MG63 (cell line): ENCODE results near the gene EIF2B4. TPM values are rescaled to one million over a fixed set of nuclear protein-coding genes. Genes with fewer than 3 reads are reported as not detected.
A peak's percentile ranks its signal among the peaks of the same experiment; 100 is the strongest.
"Not testable (repeated sequence)": the region's sequence is repeated elsewhere in the genome, so short reads cannot be mapped to it uniquely, and the experiment has no call there.

ENCODE experiments used
- DNase-seq: peaks from one replicate; pipeline ENCODE4 v3.0.0-alpha.2; 2020
- H3K27me3 ChIP-seq: fragments of 250-450 bp; sonication (Bioruptor Pico); 2 replicates; pipeline ENCODE4 v1.5.1; 2020; ENCODE audit warnings: mild to moderate bottlenecking, moderate library complexity
- H3K36me3 ChIP-seq: fragments of 250-450 bp; sonication (Bioruptor Pico); 2 replicates; pipeline ENCODE4 v1.5.1; 2020; ENCODE audit warnings: mild to moderate bottlenecking, moderate library complexity
- H3K4me3 ChIP-seq: fragments of 250-450 bp; sonication (Bioruptor Pico); 2 replicates; pipeline ENCODE4 v1.5.1; 2020; ENCODE audit warnings: mild to moderate bottlenecking, moderate library complexity
- H3K9me3 ChIP-seq: fragments of 250-450 bp; sonication (Bioruptor Pico); 2 replicates; pipeline ENCODE4 v1.5.1; 2020; ENCODE audit warnings: mild to moderate bottlenecking, moderate library complexity
- total RNA-seq: library from RNA; depleted of rRNA; stranded (reverse); fragments of >200 nt; shearing (Covaris generic); gene quantifications from 2 replicates; pipeline ENCODE4 v1.2.3, GENCODE V29; 2014; ENCODE audit warnings: low replicate concordance

EIF2B4 gene
- total RNA-seq, 1 experiment from 2014 or later: 48.0 TPM

GRCh38 chr2:27356382-27357181 lies 13.6 kb downstream of the EIF2B4 start, which contains the start of gene GTF3C2:
Gene GTF3C2, minus strand, starts transcription at chr2:27356764. Its CDS starts 13,210 bp downstream, at chr2:27343554.
- H3K4me3 ChIP-seq: peak within 1 kb of the TSS; percentile 75
- DNase-seq: peak; percentile 95
- H3K27me3 ChIP-seq: no peaks in the 10 kb centered on the region
- H3K9me3 ChIP-seq: no peaks in the 10 kb centered on the region
- peaks cover 13% of the 10 kb centered on the region for H3K36me3 ChIP-seq

GRCh38 chr2:27356056-27356381 lies 14.1 kb downstream of the EIF2B4 start:
- Histone ChIP-seq H3K27me3 (no peaks in the 10 kb centered on the region), H3K36me3 (peaks cover 13% of the 10 kb centered on the region), H3K9me3 (no peaks in the 10 kb centered on the region), H3K4me3 (peak overlapping the region; percentile 75)
- peak; percentile 59 for DNase-seq

DNA sequence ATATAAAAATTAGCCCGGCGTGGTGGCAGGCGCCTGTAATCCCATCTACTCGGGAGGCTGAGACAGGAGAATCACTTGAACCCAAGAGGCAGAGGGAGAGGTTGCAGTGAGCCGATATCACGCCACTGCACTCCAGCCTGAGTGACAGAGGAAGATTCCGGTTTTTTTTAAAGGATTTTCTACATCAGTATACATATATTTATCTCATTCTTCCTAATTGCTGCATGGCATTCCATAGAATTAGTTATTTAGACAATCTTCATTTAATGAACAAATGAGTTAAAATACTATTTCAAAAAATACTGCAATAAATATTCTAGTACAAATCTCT lies 15.6 kb downstream of the EIF2B4 start:
- Histone ChIP-seq H3K4me3 (no peak overlapping the region; the same call in 1 of the 2 replicates), H3K27me3 (no peaks in the 10 kb centered on the region), H3K36me3 (peaks cover 16% of the 10 kb centered on the region), H3K9me3 (no peaks in the 10 kb centered on the region)
- DNase-seq: no peak

DNA sequence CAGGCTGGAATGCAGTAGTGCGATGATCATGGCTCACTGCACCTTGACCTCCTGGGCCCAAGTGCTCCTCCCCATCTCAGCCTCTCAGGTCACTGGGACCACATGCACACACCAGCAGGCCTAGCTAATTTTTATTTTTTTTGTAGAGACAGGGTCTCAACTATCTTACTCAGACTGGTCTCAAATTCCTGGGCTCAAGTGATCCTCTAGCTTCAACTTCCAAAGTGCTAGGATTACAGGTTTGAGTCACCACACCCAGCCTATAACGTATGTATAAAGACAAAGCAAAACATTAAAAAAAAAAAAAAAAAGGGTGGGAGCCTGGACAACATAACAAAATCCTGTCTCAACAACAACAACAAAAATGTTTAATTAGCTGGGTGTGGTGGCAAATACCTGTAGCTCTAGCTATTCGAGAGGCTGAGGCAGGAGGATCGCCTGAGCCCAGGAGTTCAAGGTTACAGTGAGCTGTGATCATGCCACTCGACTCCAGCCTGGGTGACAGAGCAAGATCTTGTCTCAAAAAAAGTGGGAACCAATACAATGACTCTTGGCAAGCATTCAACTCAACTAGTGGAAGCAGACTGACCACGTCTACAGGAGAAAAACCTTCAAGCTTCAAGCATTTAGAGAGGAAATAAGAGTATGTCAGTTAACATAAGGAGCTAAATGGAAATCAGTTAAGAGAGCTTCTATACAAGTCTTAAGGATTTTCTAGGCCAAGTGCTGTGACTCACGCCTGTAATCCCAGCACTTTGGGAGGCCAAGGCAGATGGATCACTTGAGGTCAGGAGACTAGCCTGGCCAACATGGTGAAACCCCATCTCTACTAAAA lies 16.2 kb downstream of the EIF2B4 start:
- H3K36me3 ChIP-seq: peaks cover 16% of the 10 kb centered on the region
- no peaks in the 10 kb centered on the region for H3K27me3 ChIP-seq
- no peaks in the 10 kb centered on the region for H3K9me3 ChIP-seq
- peak; percentile 75 for DNase-seq
- H3K4me3 ChIP-seq: no peak overlapping the region; the same call in 1 of the 2 replicates

DNA sequence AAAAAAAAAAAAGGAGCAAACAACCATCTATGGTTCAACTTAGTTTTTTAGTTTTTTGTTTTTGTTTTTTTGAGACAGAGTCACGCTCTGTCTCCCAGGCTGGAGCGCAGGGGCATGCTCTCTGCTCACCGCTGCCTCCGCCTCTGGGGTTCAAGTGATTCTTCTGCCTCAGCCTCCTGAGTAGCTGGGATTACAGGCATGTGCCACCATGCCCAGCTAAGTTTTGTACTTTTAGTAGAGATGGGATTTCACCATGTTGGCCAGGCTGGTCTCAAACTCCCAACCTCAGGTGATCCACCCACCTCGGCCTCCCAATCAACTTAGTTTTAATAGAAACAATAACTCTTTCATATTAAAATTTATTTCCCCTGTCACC lies 16.8 kb downstream of the EIF2B4 start:
- H3K9me3 ChIP-seq, DNase-seq, H3K4me3 ChIP-seq, H3K27me3 ChIP-seq: not testable (repeated sequence)
- H3K36me3 ChIP-seq: peaks cover 14% of the 10 kb centered on the region

DNA sequence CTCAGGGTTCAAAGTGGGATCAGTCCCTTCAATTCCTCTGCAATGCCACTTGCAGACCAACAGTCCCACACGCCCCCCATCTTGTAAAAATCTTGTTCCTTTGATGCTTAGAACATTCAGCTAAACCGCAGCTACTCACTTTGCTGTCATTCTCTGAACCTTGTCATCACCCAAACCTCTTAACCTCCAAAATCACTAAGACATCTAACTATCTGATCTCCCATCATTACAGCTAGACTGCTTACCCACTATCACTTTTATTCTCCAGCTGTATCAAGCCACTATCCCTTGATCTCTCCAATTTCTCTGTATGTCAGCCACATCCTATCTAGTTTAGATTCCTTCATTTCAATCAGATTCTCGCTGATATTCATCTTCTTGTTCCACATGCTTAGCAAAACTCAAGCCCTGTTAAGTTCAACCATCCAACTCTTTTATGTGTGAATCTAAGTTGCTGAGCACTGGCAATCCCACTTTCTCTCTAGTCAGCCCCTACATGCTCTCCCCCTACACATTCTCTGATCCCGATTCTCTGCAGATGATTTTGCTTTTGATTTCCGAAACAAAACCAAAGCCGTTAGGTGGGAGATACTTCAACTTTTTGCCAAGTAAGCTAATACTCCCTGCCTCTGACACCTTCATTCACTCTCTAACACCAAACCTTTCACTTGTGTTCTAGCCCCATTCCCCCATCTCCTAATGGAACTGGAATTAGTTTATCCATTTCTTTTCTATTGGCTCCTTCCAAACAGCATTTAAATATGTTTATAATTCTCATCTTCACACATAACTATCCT lies 18.1 kb downstream of the EIF2B4 start:
- DNase-seq: no peak
- H3K4me3 ChIP-seq: no peak overlapping the region
- no peaks in the 10 kb centered on the region for H3K9me3 ChIP-seq
- peaks cover 12% of the 10 kb centered on the region for H3K36me3 ChIP-seq
- no peaks in the 10 kb centered on the region for H3K27me3 ChIP-seq

GRCh38 chr2:27350106-27350693 lies 19.9 kb downstream of the EIF2B4 start:
- Histone ChIP-seq H3K4me3 (no peak overlapping the region), H3K27me3 (no peaks in the 10 kb centered on the region), H3K36me3 (peaks cover 12% of the 10 kb centered on the region), H3K9me3 (no peaks in the 10 kb centered on the region)
- DNase-seq: no peak

GRCh38 chr2:27347641-27348040 lies 22.5 kb downstream of the EIF2B4 start:
- no peaks in the 10 kb centered on the region for H3K9me3 ChIP-seq
- H3K36me3 ChIP-seq: peaks cover 17% of the 10 kb centered on the region
- no peak for DNase-seq
- no peaks in the 10 kb centered on the region for H3K27me3 ChIP-seq
- no peak overlapping the region for H3K4me3 ChIP-seq

- DNase-seq: no peak
- Histone ChIP-seq H3K36me3 (peaks cover 52% of the 10 kb centered on the region), H3K9me3 (no peaks in the 10 kb centered on the region), H3K4me3 (no peak overlapping the region), H3K27me3 (no peaks in the 10 kb centered on the region)
Observed at GRCh38 chr2:27336173-27336572, 34.0 kb downstream of the EIF2B4 start.

GRCh38 chr2:27335311-27335710 lies 34.8 kb downstream of the EIF2B4 start:
- no peak overlapping the region for H3K4me3 ChIP-seq
- peaks cover 52% of the 10 kb centered on the region for H3K36me3 ChIP-seq
- no peak for DNase-seq
- H3K9me3 ChIP-seq: no peaks in the 10 kb centered on the region
- H3K27me3 ChIP-seq: no peaks in the 10 kb centered on the region

DNA sequence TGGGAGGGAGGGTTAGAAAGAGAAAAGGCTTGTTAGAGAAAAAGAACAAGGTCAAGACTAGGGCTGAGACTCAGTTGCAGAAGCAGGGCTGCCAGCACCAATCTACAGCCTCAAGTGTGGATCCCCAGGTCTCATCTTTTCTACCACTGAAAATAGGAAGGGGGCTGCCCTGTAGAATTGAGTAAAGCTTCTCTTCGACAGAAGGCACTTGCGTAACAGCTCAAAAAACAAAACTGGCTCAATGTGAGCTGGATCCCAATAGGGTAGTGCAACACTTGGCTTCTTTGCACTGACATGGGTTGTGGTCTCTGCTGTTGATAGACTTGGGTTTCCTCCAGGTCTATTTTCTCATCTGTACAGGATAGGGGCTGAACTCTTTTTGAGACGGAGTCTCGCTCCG lies 45.4 kb downstream of the EIF2B4 start:
- Histone ChIP-seq H3K36me3 (peaks cover 34% of the 10 kb centered on the region), H3K4me3 (no peak overlapping the region), H3K9me3 (no peaks in the 10 kb centered on the region), H3K27me3 (no peaks in the 10 kb centered on the region)
- no peak for DNase-seq

- Histone ChIP-seq H3K9me3 (no peaks in the 10 kb centered on the region), H3K27me3 (no peaks in the 10 kb centered on the region), H3K36me3 (peaks cover 24% of the 10 kb centered on the region), H3K4me3 (peak overlapping the region; percentile 85)
- no peak for DNase-seq
Observed at GRCh38 chr2:27323596-27324285, 46.4 kb downstream of the EIF2B4 start.

DNA sequence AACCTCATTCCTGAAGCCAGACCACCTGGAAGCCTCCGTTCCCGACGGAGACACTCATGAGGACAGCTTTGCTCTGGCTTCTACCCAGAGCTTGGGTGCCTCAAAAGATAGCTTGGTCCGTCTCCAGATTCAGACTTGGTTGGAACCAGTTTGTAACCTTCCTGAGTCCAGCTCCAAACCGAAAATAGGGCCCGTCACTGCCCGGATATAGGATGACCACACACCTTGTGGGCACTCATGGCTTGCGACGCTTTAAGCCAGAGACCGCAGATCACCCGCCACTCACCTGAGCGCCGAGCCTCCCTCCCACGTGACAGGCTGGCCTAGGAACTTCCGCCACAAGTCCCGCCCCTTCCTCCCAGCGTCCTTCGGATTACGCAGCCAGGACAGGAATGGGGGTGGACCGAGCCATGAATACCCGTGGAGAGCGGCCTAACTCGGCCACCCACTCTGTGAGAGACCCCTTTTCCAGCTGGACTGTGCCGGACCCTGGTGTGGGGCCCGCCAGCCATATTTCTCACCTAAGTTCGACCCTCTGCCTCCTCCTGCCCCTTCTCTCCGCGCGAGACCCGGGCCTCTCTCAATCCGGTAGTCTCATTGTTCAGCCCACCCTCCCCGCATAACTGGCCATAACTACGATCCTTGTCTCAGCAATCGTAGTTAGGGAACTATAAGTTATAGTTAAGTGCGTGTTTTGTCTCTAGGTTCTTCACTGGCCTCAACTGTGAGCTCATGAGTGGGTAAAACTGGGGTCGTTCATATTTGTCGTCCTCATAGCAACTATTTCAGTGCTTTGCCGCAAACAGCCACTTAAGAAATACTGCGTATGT lies 47.2 kb downstream of the EIF2B4 start, which contains the start of gene MPV17:
Gene MPV17 (minus strand): TSS at position 332 of the 830 bp plus-strand sequence. CDS start 580 bp downstream, outside the sequence.
- Histone ChIP-seq H3K36me3 (peaks cover 17% of the 10 kb centered on the region), H3K27me3 (no peaks in the 10 kb centered on the region), H3K4me3 (peak within 1 kb of the TSS; percentile 85), H3K9me3 (no peaks in the 10 kb centered on the region)
- peak; percentile 90 for DNase-seq

GRCh38 chr2:27322301-27322765 lies 47.8 kb downstream of the EIF2B4 start:
- Histone ChIP-seq H3K4me3 (peak overlapping the region; percentile 85), H3K27me3 (no peaks in the 10 kb centered on the region), H3K36me3 (peaks cover 13% of the 10 kb centered on the region), H3K9me3 (no peaks in the 10 kb centered on the region)
- no peak for DNase-seq

GRCh38 chr2:27320958-27321543 lies 49.1 kb downstream of the EIF2B4 start:
- no peaks in the 10 kb centered on the region for H3K9me3 ChIP-seq
- peak overlapping the region; percentile 85 for H3K4me3 ChIP-seq
- no peaks in the 10 kb centered on the region for H3K27me3 ChIP-seq
- DNase-seq: peak; percentile 97
- peaks cover 11% of the 10 kb centered on the region for H3K36me3 ChIP-seq
